Heart left ventricle (tissue), 16 donors: ENCODE measurements around the gene PRR22. TPM values are rescaled to one million over a fixed set of nuclear protein-coding genes. Genes with fewer than 3 reads are reported as not detected.

Experiments used
- ATAC-seq, 4 donors: fragments of 200-7000 bp; cut with Tn5 transposase; one replicate each; pipeline ENCODE4 v1.9.1; 2020 to 2022; ENCODE audit warnings: moderate library complexity in 4 of 4, mild to moderate bottlenecking in 3 of 4, moderate number of reproducible peaks in 1 of 4
- DNase-seq, 5 donors: peaks; one replicate each; pipeline ENCODE4 v3.0.0-alpha.2; 2020
- H3K27ac ChIP-seq, 12 donors: fragments of 200-600 bp; sonication (generic) in 4 of 12; one replicate each; pipeline versions ENCODE4 v1.5.0 to v1.8.0; 2016 to 2022; ENCODE audit warnings: mild to moderate bottlenecking in 2 of 12
- H3K27me3 ChIP-seq, 9 donors: fragments of 200-600 bp; sonication (generic) in 2 of 9; one replicate each; pipeline versions ENCODE4 v1.5.1 to v1.8.0; 2016 to 2022; ENCODE audit warnings: mild to moderate bottlenecking in 3 of 9
- H3K36me3 ChIP-seq, 9 donors: fragments of 200-600 bp; sonication (generic) in 2 of 9; one replicate each; pipeline versions ENCODE4 v1.5.0 to v1.8.0; 2018 to 2022; ENCODE audit warnings: mild to moderate bottlenecking in 2 of 9
- H3K4me1 ChIP-seq, 12 donors: fragments of 200-600 bp; sonication (generic) in 4 of 12; one replicate each; pipeline versions ENCODE4 v1.5.0 to v1.8.0; 2016 to 2022; ENCODE audit warnings: mild to moderate bottlenecking in 3 of 12
- H3K4me3 ChIP-seq, 12 donors: fragments of 200-600 bp; sonication (generic) in 4 of 12; one replicate each; pipeline versions ENCODE4 v1.5.0 to v1.8.0; 2017 to 2022; ENCODE audit warnings: mild to moderate bottlenecking in 9 of 12, moderate library complexity in 4 of 12
- H3K9me3 ChIP-seq, 12 donors: fragments of 200-600 bp; sonication (generic) in 4 of 12; one replicate each; pipeline versions ENCODE4 v1.5.0 to v1.8.0; 2016 to 2022; ENCODE audit warnings: mild to moderate bottlenecking in 1 of 12
- POLR2A ChIP-seq, 2 donors: fragments of 450-650 bp; IDR thresholded peaks; one replicate each; pipeline ENCODE4 v1.6.1; 2017; ENCODE audit warnings: antibody characterized with exemption in 2 of 2, mild to moderate bottlenecking in 2 of 2, moderate library complexity in 2 of 2
- WGBS, 4 donors: extraction: QIAGEN DNeasy Blood & Tissue Kit in 2 of 4; methylation state at CpG; one replicate each; pipeline versions ENCODE4 v1.1.5 to v1.1.7; 2013 to 2018; 5-methylcytosine and 5-hydroxymethylcytosine counted together
- intact Hi-C, 10 donors: fragments of 100-400 bp; cut with DNase I; formaldehyde crosslinking; loops; one replicate each; pipeline versions ENCODE4 v1.11.1 to v1.14.2; 2022
- polyA plus RNA-seq, 2 donors: library from polyadenylated mRNA; stranded (reverse); fragments of 200-250 nt; gene quantifications; one replicate each; pipeline ENCODE4 v1.2.3, GENCODE V29; 2013
- total RNA-seq, 9 donors: library from RNA; depleted of rRNA in 2 of 9; stranded (reverse); fragments of >200 nt in 2 of 9; fragmentation: NEBNext Ultra II Directional in 3 of 9; extraction: Animal tissue kit (Norgen Biotek cat#: 25700) in 3 of 9; gene quantifications; one replicate each; pipeline versions ENCODE4 v1.1.0 to v1.2.4, GENCODE V29; 2016 to 2023
- TF ChIP-seq, protein P1 (sequence below), 12 donors: fragments of 200-600 bp; sonication (generic) in 4 of 12; IDR thresholded peaks; one replicate each; pipeline versions ENCODE4 v1.5.0 to v1.8.0; 2018 to 2022; ENCODE audit warnings: antibody characterized with exemption in 12 of 12, mild to moderate bottlenecking in 5 of 12
- donor health status: ischemic (EF 13 %, LVEDD 7.1; RV severe dilation, severe dysfunction).
- donor health status: healthy with polysubstance abuse.
- donor health status: DM: no; HTN: yes; CAD: no.
- donor health status: DM: no; HTN: no; CAD: no.
- donor health status: ischemic (EF 25% LVEDD 6.9; RV normal size, moderate dysfunction).
- donor health status: ischemic (EF 25% LVEDD 5.7; RV mildly dilated, moderate dysfunction).
- donor health status: healthy.
- donor health status: DM: yes; HTN: yes; CAD: no.
- donor health status: ischemic (EF 35%, LVEDD 5.7; RV mildly dilated, moderate dysfunction).
- donor health status: nonischemic (EF 11% LVEDD 7.7; RV severe dilation, severe dysfunction).
- donor health status: DM: yes; HTN: yes; CAD: no.
- donor health status: PGD.
- donor health status: ischemic (EF 29% LVEDD 5.4; RV normal size, mild dysfunction).
- donor health status: nonischemic (EF 23%, LVEDD 6.1; RV moderate dilation, normal function).

Gene PRR22
- total and polyA plus RNA-seq, 11 donors: 0.91 to 1.9 (median 1.1) TPM; not detected in 2

- Histone ChIP-seq H3K36me3 (peaks cover 2 to 65% (median 61%) of the 10 kb centered on the region in 9 donors), H3K27ac (no peak overlapping the region), H3K9me3 (no peaks in the 10 kb centered on the region), H3K4me3 (no peak overlapping the region), H3K4me1 (peaks cover 0 to 11% (median 6%) of the 10 kb centered on the region in 12 donors), H3K27me3 (no peaks in the 10 kb centered on the region)
- ATAC-seq: no peak
- WGBS, 4 donors: 88 to 96% (median 93%) methylated on average over 5 of the region's 5 CpGs
- intact Hi-C loops: no loop called here
- DNase-seq: no peak
- TF ChIP-seq, protein P1, sequence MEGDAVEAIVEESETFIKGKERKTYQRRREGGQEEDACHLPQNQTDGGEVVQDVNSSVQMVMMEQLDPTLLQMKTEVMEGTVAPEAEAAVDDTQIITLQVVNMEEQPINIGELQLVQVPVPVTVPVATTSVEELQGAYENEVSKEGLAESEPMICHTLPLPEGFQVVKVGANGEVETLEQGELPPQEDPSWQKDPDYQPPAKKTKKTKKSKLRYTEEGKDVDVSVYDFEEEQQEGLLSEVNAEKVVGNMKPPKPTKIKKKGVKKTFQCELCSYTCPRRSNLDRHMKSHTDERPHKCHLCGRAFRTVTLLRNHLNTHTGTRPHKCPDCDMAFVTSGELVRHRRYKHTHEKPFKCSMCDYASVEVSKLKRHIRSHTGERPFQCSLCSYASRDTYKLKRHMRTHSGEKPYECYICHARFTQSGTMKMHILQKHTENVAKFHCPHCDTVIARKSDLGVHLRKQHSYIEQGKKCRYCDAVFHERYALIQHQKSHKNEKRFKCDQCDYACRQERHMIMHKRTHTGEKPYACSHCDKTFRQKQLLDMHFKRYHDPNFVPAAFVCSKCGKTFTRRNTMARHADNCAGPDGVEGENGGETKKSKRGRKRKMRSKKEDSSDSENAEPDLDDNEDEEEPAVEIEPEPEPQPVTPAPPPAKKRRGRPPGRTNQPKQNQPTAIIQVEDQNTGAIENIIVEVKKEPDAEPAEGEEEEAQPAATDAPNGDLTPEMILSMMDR (IDR thresholded peaks at IDR 0.05): no peak
- TF ChIP-seq POLR2A (IDR thresholded peaks at IDR 0.05): no peak
Measured at GRCh38 chr19:5788422-5788821, 3.9 kb upstream of the PRR22 start.

- 91 to 95% (median 92%) methylated on average over 23 to 39 of the region's 39 CpGs for WGBS, 4 donors
- H3K27ac ChIP-seq: no peak overlapping the region
- H3K4me3 ChIP-seq: no peak overlapping the region
- DNase-seq: no peak
- no peaks in the 10 kb centered on the region for H3K27me3 ChIP-seq
- H3K4me1 ChIP-seq: peaks cover 0 to 11% (median 6%) of the 10 kb centered on the region in 12 donors
- TF ChIP-seq POLR2A (IDR thresholded peaks at IDR 0.05): no peak
- TF ChIP-seq, protein P1 (IDR thresholded peaks at IDR 0.05): no peak
- H3K36me3 ChIP-seq: peaks cover 2 to 69% (median 61%) of the 10 kb centered on the region in 9 donors
- H3K9me3 ChIP-seq: no peaks in the 10 kb centered on the region
- no peak for ATAC-seq
- intact Hi-C loops: no loop called here
Measured at GRCh38 chr19:5787409-5788182, 3.0 kb upstream of the PRR22 start.

GRCh38 chr19:5786593-5787408 is 2.3 kb upstream of the PRR22 start:
- intact Hi-C loops: no loop called here
- WGBS, 4 donors: 89 to 92% (median 91%) methylated on average over 44 of the region's 44 CpGs
- Histone ChIP-seq H3K4me1 (peaks cover 0 to 11% (median 6%) of the 10 kb centered on the region in 12 donors), H3K36me3 (peaks cover 2 to 69% (median 61%) of the 10 kb centered on the region in 9 donors), H3K27ac (no peak overlapping the region), H3K27me3 (no peaks in the 10 kb centered on the region), H3K9me3 (no peaks in the 10 kb centered on the region), H3K4me3 (no peak overlapping the region)
- DNase-seq: no peak
- no peak for ATAC-seq
- no peak for TF ChIP-seq POLR2A (IDR thresholded peaks at IDR 0.05)
- TF ChIP-seq, protein P1 (IDR thresholded peaks at IDR 0.05): no peak

DNA sequence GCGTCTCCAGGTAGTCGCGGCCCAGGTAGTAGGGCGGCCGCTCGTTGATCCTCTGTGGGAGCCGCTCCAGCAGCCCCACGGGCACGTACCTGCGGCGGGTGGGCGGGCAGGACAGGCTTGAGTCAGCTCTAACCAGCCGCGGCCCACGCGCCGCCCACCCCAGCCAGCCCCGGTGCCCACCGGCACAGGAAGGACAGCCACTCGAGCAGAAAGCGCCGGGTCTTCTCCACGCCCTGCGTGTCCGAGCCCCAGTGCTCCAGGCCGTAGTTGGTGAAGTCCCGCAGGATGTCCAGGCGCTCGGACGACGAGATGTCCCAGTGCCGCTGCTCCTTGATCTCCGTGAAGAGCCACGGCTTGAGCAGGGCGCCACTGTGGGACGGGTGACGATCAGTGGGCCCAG is 877 bp upstream of the PRR22 start:
- H3K36me3 ChIP-seq: peaks cover 2 to 69% (median 61%) of the 10 kb centered on the region in 9 donors
- no peak overlapping the region for H3K27ac ChIP-seq
- WGBS, 4 donors: 94 to 98% (median 96%) methylated on average over 10 to 37 of the region's 37 CpGs
- peaks cover 0 to 8% (median 6%) of the 10 kb centered on the region in 12 donors for H3K4me1 ChIP-seq
- H3K4me3 ChIP-seq: no peak overlapping the region
- no peak for DNase-seq
- ATAC-seq: no peak
- TF ChIP-seq POLR2A (IDR thresholded peaks at IDR 0.05): no peak
- TF ChIP-seq, protein P1 (IDR thresholded peaks at IDR 0.05): no peak
- intact Hi-C loops: no loop called here
- no peaks in the 10 kb centered on the region for H3K9me3 ChIP-seq
- H3K27me3 ChIP-seq: no peaks in the 10 kb centered on the region
